ENCODE data around the gene FCRL3.

GRCh38 chr1:157702308-157702825 lies 1.8 kb upstream of the FCRL3 start:
- TF ChIP-seq CTCF (IDR thresholded peaks at IDR 0.05), result no peak
- no peak for TF ChIP-seq POLR2A (IDR thresholded peaks at IDR 0.05)
- TF ChIP-seq POLR2AphosphoS5 (IDR thresholded peaks at IDR 0.05), result no peak

All from upper lobe of left lung (tissue), 4 donors.